WTC11 (cell line): Measurements from ENCODE around the gene FGF14.

ENCODE experiments used
- CREB1 ChIP-seq: sonication (generic); formaldehyde crosslinking; IDR thresholded peaks from 2 replicates; pipeline ENCODE4 v1.8.0; 2023; ENCODE audit warnings: mild to moderate bottlenecking, missing genetic modification reagents
- ELF4 ChIP-seq: sonication (generic); formaldehyde crosslinking; IDR thresholded peaks from 2 replicates; pipeline ENCODE4 v1.8.1; 2022; ENCODE audit warnings: low read depth, mild to moderate bottlenecking, moderate library complexity, missing genetic modification reagents
- ERG ChIP-seq: fragments of 250-450 bp; sonication (Bioruptor Pico); IDR thresholded peaks from 2 replicates; pipeline ENCODE4 v1.8.0; 2021; ENCODE audit warnings: mild to moderate bottlenecking
- JUN ChIP-seq: sonication (generic); formaldehyde crosslinking; IDR thresholded peaks from 2 replicates; pipeline ENCODE4 v1.8.0; 2023; ENCODE audit warnings: mild to moderate bottlenecking, missing genetic modification reagents
- NR3C1 ChIP-seq: sonication (generic); formaldehyde crosslinking; conservative IDR thresholded peaks from 2 replicates; pipeline ENCODE4 v1.8.1; 2023; ENCODE audit warnings: low read depth, mild to moderate bottlenecking, missing genetic modification reagents
- OVOL2 ChIP-seq: fragments of 250-450 bp; sonication (Bioruptor Pico); IDR thresholded peaks from 2 replicates; pipeline ENCODE4 v1.9.0; 2021; ENCODE audit warnings: mild to moderate bottlenecking, borderline replicate concordance
- SMAD4 ChIP-seq: sonication (generic); formaldehyde crosslinking; IDR thresholded peaks from 2 replicates; pipeline ENCODE4 v1.8.0; 2022; ENCODE audit warnings: mild to moderate bottlenecking, missing genetic modification reagents
- TEAD4 ChIP-seq: sonication (generic); formaldehyde crosslinking; IDR thresholded peaks from 2 replicates; pipeline ENCODE4 v1.8.0; 2022; ENCODE audit warnings: mild to moderate bottlenecking, missing genetic modification reagents
- ZMAT4 ChIP-seq: fragments of 250-450 bp; sonication (Bioruptor Pico); IDR thresholded peaks from 2 replicates; pipeline ENCODE4 v1.9.0; 2021; ENCODE audit warnings: mild to moderate bottlenecking
- ZNF138 ChIP-seq: sonication (generic); formaldehyde crosslinking; conservative IDR thresholded peaks from 2 replicates; pipeline ENCODE4 v1.8.1; 2022; ENCODE audit warnings: mild to moderate bottlenecking, moderate library complexity, missing genetic modification reagents
- ZNF263 ChIP-seq: sonication (generic); formaldehyde crosslinking; IDR thresholded peaks from 2 replicates; pipeline ENCODE4 v1.8.1; 2022; ENCODE audit warnings: low read depth, mild to moderate bottlenecking, moderate library complexity, missing genetic modification reagents
- TF ChIP-seq, protein P1 (sequence below): fragments of 200-600 bp; IDR thresholded peaks from 2 replicates; pipeline ENCODE4 v1.8.0; 2022; ENCODE audit warnings: antibody characterized with exemption
- TF ChIP-seq, protein P2 (sequence below): sonication (generic); formaldehyde crosslinking; IDR thresholded peaks from 2 replicates; pipeline ENCODE4 v1.8.0; 2022; ENCODE audit warnings: mild to moderate bottlenecking, missing genetic modification reagents

- TF ChIP-seq ZNF138 (no peak), CREB1 (CRISPR knock-in tag) (no peak), ELF4 (no peak), JUN (CRISPR knock-in tag) (no peak), OVOL2 (CRISPR knock-in tag) (no peak), ZMAT4 (CRISPR knock-in tag) (no peak), SMAD4 (CRISPR knock-in tag) (no peak), TEAD4 (CRISPR knock-in tag) (no peak), ERG (CRISPR knock-in tag) (no peak), NR3C1 (no peak), ZNF263 (no peak)
- TF ChIP-seq, protein P1, sequence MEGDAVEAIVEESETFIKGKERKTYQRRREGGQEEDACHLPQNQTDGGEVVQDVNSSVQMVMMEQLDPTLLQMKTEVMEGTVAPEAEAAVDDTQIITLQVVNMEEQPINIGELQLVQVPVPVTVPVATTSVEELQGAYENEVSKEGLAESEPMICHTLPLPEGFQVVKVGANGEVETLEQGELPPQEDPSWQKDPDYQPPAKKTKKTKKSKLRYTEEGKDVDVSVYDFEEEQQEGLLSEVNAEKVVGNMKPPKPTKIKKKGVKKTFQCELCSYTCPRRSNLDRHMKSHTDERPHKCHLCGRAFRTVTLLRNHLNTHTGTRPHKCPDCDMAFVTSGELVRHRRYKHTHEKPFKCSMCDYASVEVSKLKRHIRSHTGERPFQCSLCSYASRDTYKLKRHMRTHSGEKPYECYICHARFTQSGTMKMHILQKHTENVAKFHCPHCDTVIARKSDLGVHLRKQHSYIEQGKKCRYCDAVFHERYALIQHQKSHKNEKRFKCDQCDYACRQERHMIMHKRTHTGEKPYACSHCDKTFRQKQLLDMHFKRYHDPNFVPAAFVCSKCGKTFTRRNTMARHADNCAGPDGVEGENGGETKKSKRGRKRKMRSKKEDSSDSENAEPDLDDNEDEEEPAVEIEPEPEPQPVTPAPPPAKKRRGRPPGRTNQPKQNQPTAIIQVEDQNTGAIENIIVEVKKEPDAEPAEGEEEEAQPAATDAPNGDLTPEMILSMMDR: no peak
- TF ChIP-seq, protein P2, sequence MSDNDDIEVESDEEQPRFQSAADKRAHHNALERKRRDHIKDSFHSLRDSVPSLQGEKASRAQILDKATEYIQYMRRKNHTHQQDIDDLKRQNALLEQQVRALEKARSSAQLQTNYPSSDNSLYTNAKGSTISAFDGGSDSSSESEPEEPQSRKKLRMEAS (CRISPR knock-in tag): no peak
These were observed 125.9 kb downstream of the FGF14 start for GRCh38 chr13:102275969-102276368.
